ENCODE results near the gene PDGFB.
A peak's percentile ranks its signal among the peaks of the same experiment; 100 is the strongest.

Gene PDGFB

GRCh38 chr22:39241794-39242594, 2.8 kb downstream of the PDGFB start:
- Histone ChIP-seq H3F3A (ENCODE audit: insufficient read depth, low read length) (peaks cover 15% of the 10 kb centered on the region), H3K4me2 (ENCODE audit: low read depth, low read length) (peak overlapping the region; percentile 62), H3K79me2 (ENCODE audit: low read length) (peaks cover 40% of the 10 kb centered on the region), H3K4me3 (ENCODE audit: low read length) (no peak overlapping the region; the same call in 1 of the 2 replicates), H3K9me2 (replicated peaks; ENCODE audit: insufficient read depth, low read length) (no peaks in the 10 kb centered on the region), H2AFZ (ENCODE audit: low read length) (no peak overlapping the region), H3K9ac (ENCODE audit: low read length) (no peak overlapping the region), H4K20me1 (ENCODE audit: insufficient read depth, low read length) (no peaks in the 10 kb centered on the region), H3K27me3 (replicated peaks; ENCODE audit: insufficient read depth, low read length) (peaks cover 6% of the 10 kb centered on the region; the same call in 1 of the 2 replicates), H3K36me3 (replicated peaks; ENCODE audit: insufficient read depth, low read length) (no peaks in the 10 kb centered on the region), H3K9me3 (replicated peaks; ENCODE audit: insufficient read depth, low read length) (no peaks in the 10 kb centered on the region), H3K27ac (ENCODE audit: low read length) (peak overlapping the region; percentile 64; the same call in 1 of the 2 replicates), H3K4me1 (ENCODE audit: low read length) (peaks cover 35% of the 10 kb centered on the region)
- TF ChIP-seq EZH2phosphoT487 (IDR thresholded peaks at IDR 0.05; ENCODE audit: low read length): no peak
- TF ChIP-seq EZH2 (optimal IDR thresholded peaks at IDR 0.05; ENCODE audit: low read depth, low read length): no peak
- no peak for TF ChIP-seq CTCF (IDR thresholded peaks at IDR 0.05; ENCODE audit: low read length)
- DNase-seq: no peak

- peak; percentile 75 for DNase-seq
- peak overlapping the region; percentile 3; the same call in 1 of the 2 replicates for H2AFZ ChIP-seq (ENCODE audit: low read length)
- H3K79me2 ChIP-seq (ENCODE audit: low read length): peaks cover 43% of the 10 kb centered on the region
- peaks cover 6% of the 10 kb centered on the region; the same call in 1 of the 2 replicates for H3K27me3 ChIP-seq (replicated peaks; ENCODE audit: insufficient read depth, low read length)
- TF ChIP-seq EZH2phosphoT487 (IDR thresholded peaks at IDR 0.05; ENCODE audit: low read length) (no peak), EZH2 (optimal IDR thresholded peaks at IDR 0.05; ENCODE audit: low read depth, low read length) (no peak), CTCF (IDR thresholded peaks at IDR 0.05; ENCODE audit: low read length) (no peak)
- peak overlapping the region; percentile 44 for H3K9ac ChIP-seq (ENCODE audit: low read length)
- no peaks in the 10 kb centered on the region for H3K9me3 ChIP-seq (replicated peaks; ENCODE audit: insufficient read depth, low read length)
- peak overlapping the region; percentile 62 for H3K4me2 ChIP-seq (ENCODE audit: low read depth, low read length)
- no peaks in the 10 kb centered on the region for H3K36me3 ChIP-seq (replicated peaks; ENCODE audit: insufficient read depth, low read length)
- H3K9me2 ChIP-seq (replicated peaks; ENCODE audit: insufficient read depth, low read length): no peaks in the 10 kb centered on the region
- no peaks in the 10 kb centered on the region for H4K20me1 ChIP-seq (ENCODE audit: insufficient read depth, low read length)
- peaks cover 42% of the 10 kb centered on the region for H3K4me1 ChIP-seq (ENCODE audit: low read length)
- peak overlapping the region; percentile 64 for H3K27ac ChIP-seq (ENCODE audit: low read length)
- H3K4me3 ChIP-seq (ENCODE audit: low read length): peak overlapping the region; percentile 48
- peaks cover 13% of the 10 kb centered on the region for H3F3A ChIP-seq (ENCODE audit: insufficient read depth, low read length)
Observed at GRCh38 chr22:39240831-39241793, 3.7 kb downstream of the PDGFB start.

- TF ChIP-seq CTCF (IDR thresholded peaks at IDR 0.05; ENCODE audit: low read length) (no peak), EZH2 (optimal IDR thresholded peaks at IDR 0.05; ENCODE audit: low read depth, low read length) (no peak), EZH2phosphoT487 (IDR thresholded peaks at IDR 0.05; ENCODE audit: low read length) (no peak)
- peaks cover 55% of the 10 kb centered on the region for H3K79me2 ChIP-seq (ENCODE audit: low read length)
- H3K4me3 ChIP-seq (ENCODE audit: low read length): peak overlapping the region; percentile 48; the same call in 1 of the 2 replicates
- peak overlapping the region; percentile 62 for H3K4me2 ChIP-seq (ENCODE audit: low read depth, low read length)
- H3K9me2 ChIP-seq (replicated peaks; ENCODE audit: insufficient read depth, low read length): no peaks in the 10 kb centered on the region
- H3K9ac ChIP-seq (ENCODE audit: low read length): peak overlapping the region; percentile 44
- DNase-seq: peak; percentile 58
- peaks cover 6% of the 10 kb centered on the region; the same call in 1 of the 2 replicates for H3K27me3 ChIP-seq (replicated peaks; ENCODE audit: insufficient read depth, low read length)
- no peaks in the 10 kb centered on the region for H3K9me3 ChIP-seq (replicated peaks; ENCODE audit: insufficient read depth, low read length)
- peaks cover 52% of the 10 kb centered on the region for H3K4me1 ChIP-seq (ENCODE audit: low read length)
- H3K27ac ChIP-seq (ENCODE audit: low read length): peak overlapping the region; percentile 64; the same call in 1 of the 2 replicates
- no peaks in the 10 kb centered on the region for H4K20me1 ChIP-seq (ENCODE audit: insufficient read depth, low read length)
- no peaks in the 10 kb centered on the region for H3K36me3 ChIP-seq (replicated peaks; ENCODE audit: insufficient read depth, low read length)
- no peak overlapping the region for H2AFZ ChIP-seq (ENCODE audit: low read length)
- peaks cover 15% of the 10 kb centered on the region for H3F3A ChIP-seq (ENCODE audit: insufficient read depth, low read length)
Observed at GRCh38 chr22:39239561-39240423, 5.0 kb downstream of the PDGFB start.

Data from MM.1S (cell line).